ENCODE results near the gene PRIM2.

DNA sequence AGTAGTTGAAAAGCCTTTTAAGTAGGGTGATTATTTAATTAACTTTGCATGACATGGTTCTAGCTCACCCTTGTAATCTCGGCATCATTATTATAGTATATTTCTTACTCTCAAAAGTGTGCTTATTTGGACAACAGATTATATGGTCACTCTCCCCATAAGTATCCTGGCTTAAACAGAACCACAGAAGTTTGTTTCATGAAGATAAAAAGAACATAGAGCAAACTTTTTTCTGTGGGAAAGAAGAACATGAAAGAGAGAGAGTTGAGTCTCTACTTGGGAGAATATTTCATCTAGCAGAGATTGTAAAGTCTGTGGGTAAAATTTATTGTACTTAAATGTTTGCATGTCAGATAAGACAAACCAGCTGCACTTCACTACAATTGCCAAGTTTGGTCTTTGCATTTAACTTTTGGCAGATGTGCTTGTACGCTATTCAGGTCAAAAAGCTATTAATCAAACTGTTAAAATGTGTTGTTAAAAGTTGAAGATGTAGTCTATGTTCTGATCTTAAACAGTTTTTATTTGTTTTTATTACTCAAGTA, 33.4 kb upstream of the PRIM2 start:
- TF ChIP-seq, protein P1, sequence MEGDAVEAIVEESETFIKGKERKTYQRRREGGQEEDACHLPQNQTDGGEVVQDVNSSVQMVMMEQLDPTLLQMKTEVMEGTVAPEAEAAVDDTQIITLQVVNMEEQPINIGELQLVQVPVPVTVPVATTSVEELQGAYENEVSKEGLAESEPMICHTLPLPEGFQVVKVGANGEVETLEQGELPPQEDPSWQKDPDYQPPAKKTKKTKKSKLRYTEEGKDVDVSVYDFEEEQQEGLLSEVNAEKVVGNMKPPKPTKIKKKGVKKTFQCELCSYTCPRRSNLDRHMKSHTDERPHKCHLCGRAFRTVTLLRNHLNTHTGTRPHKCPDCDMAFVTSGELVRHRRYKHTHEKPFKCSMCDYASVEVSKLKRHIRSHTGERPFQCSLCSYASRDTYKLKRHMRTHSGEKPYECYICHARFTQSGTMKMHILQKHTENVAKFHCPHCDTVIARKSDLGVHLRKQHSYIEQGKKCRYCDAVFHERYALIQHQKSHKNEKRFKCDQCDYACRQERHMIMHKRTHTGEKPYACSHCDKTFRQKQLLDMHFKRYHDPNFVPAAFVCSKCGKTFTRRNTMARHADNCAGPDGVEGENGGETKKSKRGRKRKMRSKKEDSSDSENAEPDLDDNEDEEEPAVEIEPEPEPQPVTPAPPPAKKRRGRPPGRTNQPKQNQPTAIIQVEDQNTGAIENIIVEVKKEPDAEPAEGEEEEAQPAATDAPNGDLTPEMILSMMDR (IDR thresholded peaks at IDR 0.05) = no peak
- TF ChIP-seq POLR2AphosphoS5 (IDR thresholded peaks at IDR 0.05) = no peak
- TF ChIP-seq POLR2A (IDR thresholded peaks at IDR 0.05) = no peak
